ENCODE results near the gene CPNE6. TPM values are rescaled to one million over a fixed set of nuclear protein-coding genes. Genes with fewer than 3 reads are reported as not detected.
A peak's percentile ranks its signal among the peaks of the same experiment; 100 is the strongest.

CPNE6 gene
- total RNA-seq, 1 donor from 2014 or later: 0.09 TPM

DNA sequence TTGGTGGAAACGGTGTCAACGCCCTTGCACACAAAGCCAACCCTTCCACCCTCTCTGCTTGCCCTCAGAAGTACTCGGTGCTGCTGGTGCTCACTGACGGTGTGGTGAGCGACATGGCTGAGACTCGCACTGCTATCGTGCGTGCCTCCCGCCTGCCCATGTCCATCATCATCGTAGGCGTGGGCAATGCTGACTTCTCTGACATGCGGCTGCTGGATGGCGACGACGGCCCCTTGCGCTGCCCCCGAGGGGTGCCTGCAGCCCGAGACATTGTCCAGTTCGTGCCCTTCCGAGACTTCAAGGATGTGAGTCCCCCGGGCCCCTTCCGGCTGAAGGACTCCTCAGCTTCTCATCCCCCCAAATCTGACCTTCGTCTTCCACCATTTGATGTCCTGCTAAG is 5.7 kb downstream of the CPNE6 start:
- ChIA-PET CTCF (no interaction called here), POLR2A (no interaction called here)
- Mint-ChIP-seq H3K27ac (no peak overlapping the region), H3K4me3 (no peak overlapping the region), H3K27me3 (no peaks in the 10 kb centered on the region), H3K4me1 (peaks cover 43% of the 10 kb centered on the region), H3K9me3 (no peaks in the 10 kb centered on the region), H3K36me3 (ENCODE audit: low read depth) (no peaks in the 10 kb centered on the region)
- ATAC-seq (ENCODE audit: low read depth) (no peak), DNase-seq (no peak)
- intact Hi-C loops (cut with micrococcal nuclease): no loop called here
- TF ChIP-seq, protein P1, sequence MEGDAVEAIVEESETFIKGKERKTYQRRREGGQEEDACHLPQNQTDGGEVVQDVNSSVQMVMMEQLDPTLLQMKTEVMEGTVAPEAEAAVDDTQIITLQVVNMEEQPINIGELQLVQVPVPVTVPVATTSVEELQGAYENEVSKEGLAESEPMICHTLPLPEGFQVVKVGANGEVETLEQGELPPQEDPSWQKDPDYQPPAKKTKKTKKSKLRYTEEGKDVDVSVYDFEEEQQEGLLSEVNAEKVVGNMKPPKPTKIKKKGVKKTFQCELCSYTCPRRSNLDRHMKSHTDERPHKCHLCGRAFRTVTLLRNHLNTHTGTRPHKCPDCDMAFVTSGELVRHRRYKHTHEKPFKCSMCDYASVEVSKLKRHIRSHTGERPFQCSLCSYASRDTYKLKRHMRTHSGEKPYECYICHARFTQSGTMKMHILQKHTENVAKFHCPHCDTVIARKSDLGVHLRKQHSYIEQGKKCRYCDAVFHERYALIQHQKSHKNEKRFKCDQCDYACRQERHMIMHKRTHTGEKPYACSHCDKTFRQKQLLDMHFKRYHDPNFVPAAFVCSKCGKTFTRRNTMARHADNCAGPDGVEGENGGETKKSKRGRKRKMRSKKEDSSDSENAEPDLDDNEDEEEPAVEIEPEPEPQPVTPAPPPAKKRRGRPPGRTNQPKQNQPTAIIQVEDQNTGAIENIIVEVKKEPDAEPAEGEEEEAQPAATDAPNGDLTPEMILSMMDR (IDR thresholded peaks at IDR 0.05): no peak

DNA sequence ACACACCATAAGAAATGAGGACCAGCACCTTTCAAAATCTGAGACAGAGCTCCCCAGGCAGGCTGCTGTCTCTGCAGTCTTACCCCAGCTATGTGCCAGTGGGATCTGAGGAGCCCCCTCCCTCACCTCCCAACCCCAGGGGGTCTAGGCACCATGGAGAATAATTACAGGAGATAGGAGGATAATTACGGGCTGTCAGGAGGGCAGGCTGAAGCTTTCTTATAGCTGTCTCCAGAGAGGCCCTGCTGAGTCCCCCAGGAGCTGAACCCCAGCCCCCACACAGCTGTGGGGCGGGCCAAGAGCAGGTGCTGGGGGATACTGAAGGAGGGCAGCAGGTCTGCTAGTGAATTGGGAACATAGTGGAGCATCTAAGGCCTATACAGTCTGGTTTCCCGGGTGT is 6.8 kb downstream of the CPNE6 start:
- DNase-seq (no peak), ATAC-seq (ENCODE audit: low read depth) (no peak)
- H3K4me1 Mint-ChIP-seq: peaks cover 46% of the 10 kb centered on the region
- no peak overlapping the region for H3K4me3 Mint-ChIP-seq
- TF ChIP-seq, protein P1 (IDR thresholded peaks at IDR 0.05): no peak
- no peak overlapping the region for H3K27ac Mint-ChIP-seq
- H3K27me3 Mint-ChIP-seq: no peaks in the 10 kb centered on the region
- CTCF ChIA-PET: interaction anchor here (0.8 kb wide), 1 partner anchor 14 kb away, joined by 3 read pairs; no protein-coding TSS in a partner anchor
- intact Hi-C loops (cut with micrococcal nuclease): no loop called here
- POLR2A ChIA-PET: no interaction called here
- no peaks in the 10 kb centered on the region for H3K9me3 Mint-ChIP-seq
- no peaks in the 10 kb centered on the region for H3K36me3 Mint-ChIP-seq (ENCODE audit: low read depth)

DNA sequence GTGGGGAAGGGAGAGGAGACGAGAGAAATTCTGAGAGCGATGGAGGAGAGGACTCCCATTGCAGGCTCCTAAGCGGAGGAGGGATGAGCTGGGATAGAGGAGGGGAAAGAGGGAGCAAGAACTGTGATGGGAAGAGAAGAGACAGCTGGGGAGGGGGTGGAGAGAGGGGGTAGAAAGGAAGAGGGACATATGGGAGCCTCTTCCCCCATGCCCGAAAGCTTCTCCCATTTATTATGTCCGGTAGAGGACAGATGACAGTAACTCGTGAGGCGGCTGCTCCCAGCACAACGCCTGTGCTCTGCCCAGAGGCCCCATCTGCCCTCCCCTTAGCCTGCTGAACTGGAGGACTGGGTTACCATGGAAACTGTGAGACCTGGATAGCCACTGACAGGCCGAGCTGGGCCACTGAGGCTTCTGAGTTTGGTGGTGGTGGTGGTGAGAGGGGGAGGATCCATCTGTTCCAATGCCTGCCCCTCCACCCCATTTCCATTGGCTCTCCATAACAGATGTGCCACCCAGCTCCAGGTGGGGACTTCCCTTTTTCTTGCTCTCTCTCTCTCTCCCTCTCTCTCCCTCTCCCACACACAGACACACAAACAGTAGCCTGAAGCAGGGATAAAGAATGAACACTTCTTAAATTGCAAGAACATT is 8.3 kb downstream of the CPNE6 start:
- intact Hi-C loops (cut with micrococcal nuclease): loop anchor here (2.0 kb wide), 2 partner anchors 67 to 351 kb away; partner anchors contain the start of genes PSME2 and RNF31
- Mint-ChIP-seq H3K9me3 (no peaks in the 10 kb centered on the region), H3K4me3 (peak overlapping the region; percentile 25)

DNA sequence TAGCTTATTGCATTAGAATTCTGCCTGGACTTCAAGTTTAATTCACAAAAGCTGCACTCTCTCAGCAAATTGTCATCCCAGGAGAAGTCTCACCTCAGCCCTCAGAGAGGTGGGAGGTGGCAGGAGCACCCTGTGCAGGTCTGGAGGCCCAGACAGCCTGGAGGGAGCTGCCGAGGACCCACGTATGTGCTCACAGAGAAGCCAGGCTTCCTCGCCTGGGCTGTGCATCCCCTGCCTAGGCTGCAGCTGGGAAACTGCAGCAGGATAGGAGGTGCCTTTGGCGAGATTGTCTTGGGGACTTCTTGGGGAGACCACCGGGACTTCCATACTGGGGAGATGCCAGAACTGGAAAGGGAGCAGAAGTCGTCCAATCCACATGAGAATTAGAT is 8.8 kb downstream of the CPNE6 start:
- intact Hi-C loops (cut with micrococcal nuclease): loop anchor here (2.0 kb wide), 2 partner anchors 67 to 351 kb away; partner anchors contain the start of genes PSME2 and RNF31
- DNase-seq (no peak), ATAC-seq (ENCODE audit: low read depth) (no peak)
- POLR2A ChIA-PET: interaction anchor here (0.8 to 5.1 kb wide), 10 partner anchors 10 to 162 kb away, joined by 3 to 111 read pairs (median 12); partner anchors contain the start of genes DCAF11, EMC9, IRF9 and NRL
- Mint-ChIP-seq H3K36me3 (ENCODE audit: low read depth) (no peaks in the 10 kb centered on the region), H3K27ac (peak overlapping the region; percentile 83), H3K4me3 (peak overlapping the region; percentile 44), H3K9me3 (no peaks in the 10 kb centered on the region), H3K4me1 (peaks cover 42% of the 10 kb centered on the region), H3K27me3 (no peaks in the 10 kb centered on the region)
- TF ChIP-seq, protein P1 (IDR thresholded peaks at IDR 0.05): no peak
- CTCF ChIA-PET: interaction anchor here (1.1 to 4.0 kb wide), 7 partner anchors 10 to 46 kb away, joined by 3 to 24 read pairs (median 7); partner anchors contain the start of genes CARMIL3 and PCK2

More for the DNA sequence above, 8.3 kb downstream of the CPNE6 start:
- ChIA-PET POLR2A (interaction anchor here (2.3 to 5.1 kb wide), 5 partner anchors 13 to 163 kb away, joined by 10 to 111 read pairs (median 16); partner anchors contain the start of genes DCAF11, EMC9, IRF9 and NRL), CTCF (interaction anchor here (1.5 to 4.0 kb wide), 5 partner anchors 11 to 29 kb away, joined by 4 to 24 read pairs (median 9); partner anchors contain the start of gene PCK2)
- DNase-seq (no peak), ATAC-seq (ENCODE audit: low read depth) (no peak)
- Mint-ChIP-seq H3K36me3 (ENCODE audit: low read depth) (no peaks in the 10 kb centered on the region), H3K4me1 (peaks cover 46% of the 10 kb centered on the region), H3K27ac (no peak overlapping the region), H3K27me3 (no peaks in the 10 kb centered on the region)
- TF ChIP-seq, protein P1 (IDR thresholded peaks at IDR 0.05): no peak
